RPMI8226 (cell line): Measurements from ENCODE around the gene MYMX.
"Not testable (repeated sequence)": the region's sequence is repeated elsewhere in the genome, so short reads cannot be mapped to it uniquely, and the experiment has no call there.

ENCODE experiments used
- DNase-seq: peaks from one replicate; pipeline ENCODE4 v3.0.0-alpha.2; 2015

Gene MYMX

GRCh38 chr6:44216677-44217331 is at the start of gene MYMX:
Gene MYMX (plus strand): TSS chr6:44216926. CDS start chr6:44217472, 546 bp downstream.
- DNase-seq: peak; percentile 20

GRCh38 chr6:44167567-44167966 is 49.2 kb upstream of the MYMX start:
- no peak for DNase-seq

- DNase-seq: no peak
These were observed 47.6 kb upstream of the MYMX start for GRCh38 chr6:44169154-44169553.

- no peak for DNase-seq
These were observed 46.7 kb upstream of the MYMX start for GRCh38 chr6:44169886-44170570.

GRCh38 chr6:44171899-44172546 is 44.7 kb upstream of the MYMX start:
- DNase-seq: no peak

- peak; percentile 83 for DNase-seq
These were observed 43.8 kb upstream of the MYMX start for GRCh38 chr6:44172731-44173500.

GRCh38 chr6:44176130-44176761 is 40.5 kb upstream of the MYMX start:
- no peak for DNase-seq

- peak; percentile 37 for DNase-seq
These were observed 39.8 kb upstream of the MYMX start for GRCh38 chr6:44176762-44177509.

GRCh38 chr6:44177691-44178423 is 38.9 kb upstream of the MYMX start:
- DNase-seq: no peak

- no peak for DNase-seq
These were observed 38.2 kb upstream of the MYMX start for GRCh38 chr6:44178424-44179071.

GRCh38 chr6:44179072-44179536 is 37.6 kb upstream of the MYMX start:
- no peak for DNase-seq

GRCh38 chr6:44179648-44180047 is 37.1 kb upstream of the MYMX start:
- no peak for DNase-seq

- no peak for DNase-seq
These were observed 36.3 kb upstream of the MYMX start for GRCh38 chr6:44180406-44180805.

GRCh38 chr6:44180886-44181285 is 35.8 kb upstream of the MYMX start:
- DNase-seq: no peak

GRCh38 chr6:44181784-44182183 is 34.9 kb upstream of the MYMX start:
- DNase-seq: not testable (repeated sequence)

- DNase-seq: no peak
These were observed 33.8 kb upstream of the MYMX start for GRCh38 chr6:44182911-44183390.

- no peak for DNase-seq
These were observed 32.9 kb upstream of the MYMX start for GRCh38 chr6:44183783-44184182.

- not testable (repeated sequence) for DNase-seq
These were observed 31.4 kb upstream of the MYMX start for GRCh38 chr6:44185356-44185755.

GRCh38 chr6:44185953-44186634 is 30.6 kb upstream of the MYMX start:
- DNase-seq: no peak

- DNase-seq: no peak
These were observed 30.1 kb upstream of the MYMX start for GRCh38 chr6:44186635-44187025.
